WTC11 (cell line): ENCODE measurements around the gene DENND1B. TPM values are rescaled to one million over a fixed set of nuclear protein-coding genes. Genes with fewer than 3 reads are reported as not detected.

Experiments
- ATAC-seq: fragments of 200-7000 bp; cut with Tn5 transposase; 2 replicates; pipeline ENCODE4 v1.10.0; 2021; ENCODE audit warnings: mild to moderate bottlenecking, moderate library complexity
- CTCF ChIA-PET: fragments of 300-600 bp; sonication (Branson Sonifier 250); formaldehyde crosslinking; loops from one replicate; lab custom pipeline; 2021; ENCODE audit warnings: antibody characterized with exemption; lab: Charles Lee
- POLR2A ChIA-PET: fragments of 350-600 bp; sonication (Branson Sonifier 250); formaldehyde crosslinking; loops from one replicate; lab custom pipeline; 2021; ENCODE audit warnings: antibody characterized with exemption; lab: Charles Lee
- DNase-seq: peaks from one replicate; pipeline ENCODE4 v3.0.0; 2021; ENCODE audit warnings: low spot score
- H3K27ac Mint-ChIP-seq: 2 replicates; pipeline ENCODE4 v1.8.0; 2021; ENCODE audit warnings: mixed read lengths
- H3K27me3 Mint-ChIP-seq: 2 replicates; pipeline ENCODE4 v1.8.0; 2021; ENCODE audit warnings: low read depth, mild to moderate bottlenecking, moderate library complexity, mixed read lengths
- H3K36me3 Mint-ChIP-seq: 2 replicates; pipeline ENCODE4 v1.8.0; 2021; ENCODE audit warnings: mixed read lengths
- H3K4me1 Mint-ChIP-seq: 2 replicates; pipeline ENCODE4 v1.8.0; 2022; ENCODE audit warnings: mixed read lengths
- H3K4me3 Mint-ChIP-seq: 2 replicates; pipeline ENCODE4 v1.8.0; 2021; ENCODE audit warnings: mild to moderate bottlenecking, moderate library complexity, mixed read lengths
- H3K9me3 Mint-ChIP-seq: 2 replicates; pipeline ENCODE4 v1.8.0; 2021; ENCODE audit warnings: mixed read lengths
- AFF4 ChIP-seq: sonication (generic); formaldehyde crosslinking; IDR thresholded peaks from 2 replicates; pipeline ENCODE4 v1.8.1; 2023; ENCODE audit warnings: mild to moderate bottlenecking, missing genetic modification reagents, borderline replicate concordance
- ATF2 ChIP-seq: sonication (generic); formaldehyde crosslinking; IDR thresholded peaks from 2 replicates; pipeline ENCODE4 v1.8.1; 2022; ENCODE audit warnings: low read depth, missing genetic modification reagents, borderline replicate concordance
- CBFB ChIP-seq: sonication (generic); formaldehyde crosslinking; IDR thresholded peaks from 2 replicates; pipeline ENCODE4 v1.8.1; 2022; ENCODE audit warnings: mild to moderate bottlenecking, low read depth, missing genetic modification reagents
- EMX1 ChIP-seq: fragments of 250-450 bp; sonication (Bioruptor Pico); IDR thresholded peaks from 2 replicates; pipeline ENCODE4 v1.8.0; 2021; ENCODE audit warnings: mild to moderate bottlenecking
- ETV6 ChIP-seq: sonication (generic); formaldehyde crosslinking; IDR thresholded peaks from 2 replicates; pipeline ENCODE4 v1.8.1; 2022; ENCODE audit warnings: mild to moderate bottlenecking, missing genetic modification reagents
- FOXP1 ChIP-seq: sonication (generic); formaldehyde crosslinking; IDR thresholded peaks from 2 replicates; pipeline ENCODE4 v1.8.0; 2022; ENCODE audit warnings: missing genetic modification reagents, mild to moderate bottlenecking, moderate library complexity, borderline replicate concordance
- HMGA2 ChIP-seq: fragments of 250-450 bp; sonication (Bioruptor Pico); IDR thresholded peaks from 2 replicates; pipeline ENCODE4 v1.4.0; 2021; ENCODE audit warnings: mild to moderate bottlenecking, moderate library complexity
- IRF2 ChIP-seq: sonication (generic); formaldehyde crosslinking; IDR thresholded peaks from 2 replicates; pipeline ENCODE4 v1.8.0; 2022; ENCODE audit warnings: low read depth, missing genetic modification reagents, borderline replicate concordance
- MYBL2 ChIP-seq: sonication (generic); formaldehyde crosslinking; IDR thresholded peaks from 2 replicates; pipeline ENCODE4 v1.8.1; 2023; ENCODE audit warnings: mild to moderate bottlenecking, moderate library complexity, missing genetic modification reagents
- SMAD4 ChIP-seq: sonication (generic); formaldehyde crosslinking; IDR thresholded peaks from 2 replicates; pipeline ENCODE4 v1.8.0; 2022; ENCODE audit warnings: mild to moderate bottlenecking, missing genetic modification reagents
- TEAD4 ChIP-seq: sonication (generic); formaldehyde crosslinking; IDR thresholded peaks from 2 replicates; pipeline ENCODE4 v1.8.0; 2022; ENCODE audit warnings: mild to moderate bottlenecking, missing genetic modification reagents
- ZBTB21 ChIP-seq: sonication (generic); formaldehyde crosslinking; IDR thresholded peaks from 2 replicates; pipeline ENCODE4 v1.8.1; 2023; ENCODE audit warnings: mild to moderate bottlenecking, missing genetic modification reagents, borderline replicate concordance
- ZBTB43 ChIP-seq: sonication (generic); formaldehyde crosslinking; IDR thresholded peaks from 2 replicates; pipeline ENCODE4 v1.8.1; 2023; ENCODE audit warnings: mild to moderate bottlenecking, missing genetic modification reagents
- ZNF138 ChIP-seq: sonication (generic); formaldehyde crosslinking; conservative IDR thresholded peaks from 2 replicates; pipeline ENCODE4 v1.8.1; 2022; ENCODE audit warnings: mild to moderate bottlenecking, moderate library complexity, missing genetic modification reagents
- ZNF263 ChIP-seq: sonication (generic); formaldehyde crosslinking; IDR thresholded peaks from 2 replicates; pipeline ENCODE4 v1.8.1; 2022; ENCODE audit warnings: low read depth, mild to moderate bottlenecking, moderate library complexity, missing genetic modification reagents
- ZNF671 ChIP-seq: fragments of 250-450 bp; sonication (Bioruptor Pico); IDR thresholded peaks from 2 replicates; pipeline ENCODE4 v1.8.0; 2021; ENCODE audit warnings: mild to moderate bottlenecking
- total RNA-seq: library from RNA; stranded (reverse); gene quantifications from 3 replicates; pipeline ENCODE4 v1.2.3, GENCODE V29; 2021
- TF ChIP-seq, protein P1 (sequence below): sonication (generic); formaldehyde crosslinking; IDR thresholded peaks from 2 replicates; pipeline ENCODE4 v1.8.1; 2023; ENCODE audit warnings: mild to moderate bottlenecking, missing genetic modification reagents, moderate library complexity
- TF ChIP-seq, protein P2 (sequence below): fragments of 250-450 bp; sonication (Bioruptor Pico); IDR thresholded peaks from 2 replicates; pipeline ENCODE4 v1.9.0; 2021; ENCODE audit warnings: mild to moderate bottlenecking
- TF ChIP-seq, protein P3 (sequence below): fragments of 250-450 bp; sonication (Bioruptor Pico); IDR thresholded peaks from 2 replicates; pipeline ENCODE4 v1.9.0; 2021; ENCODE audit warnings: moderate library complexity, mild to moderate bottlenecking, inconsistent platforms, borderline replicate concordance
- TF ChIP-seq, protein P4 (sequence below): sonication (generic); formaldehyde crosslinking; IDR thresholded peaks from 2 replicates; pipeline ENCODE4 v1.8.1; 2023; ENCODE audit warnings: mild to moderate bottlenecking, missing genetic modification reagents, moderate library complexity
- TF ChIP-seq, protein P5 (sequence below): sonication (generic); formaldehyde crosslinking; IDR thresholded peaks from 2 replicates; pipeline ENCODE4 v1.8.1; 2022; ENCODE audit warnings: missing genetic modification reagents, borderline replicate concordance

DENND1B gene
- total RNA-seq, 1 experiment from 2014 or later = 4.3 TPM

DNA sequence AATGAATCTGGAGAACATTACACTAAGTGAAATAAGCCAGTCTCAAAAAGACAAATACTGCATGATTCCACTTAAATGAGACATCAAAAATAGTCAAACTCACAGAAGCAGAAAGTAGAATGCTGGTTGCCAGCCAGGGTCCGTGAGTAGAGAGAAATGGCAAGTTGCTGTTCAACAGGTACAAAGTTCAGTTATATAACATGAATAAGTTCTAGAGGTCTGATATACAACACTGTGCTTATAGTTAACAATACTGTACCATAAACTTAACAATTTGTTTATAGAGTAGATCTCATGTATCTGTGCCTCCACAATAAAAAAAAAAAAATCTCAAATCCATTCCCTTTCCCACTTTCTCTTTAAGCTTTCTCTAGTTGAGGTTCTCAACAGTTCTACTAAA is 83.5 kb downstream of the DENND1B start:
- peaks cover 12% of the 10 kb centered on the region for H3K36me3 Mint-ChIP-seq
- no peak for DNase-seq
- H3K4me1 Mint-ChIP-seq = peaks cover 3% of the 10 kb centered on the region
- TF ChIP-seq FOXP1 (no peak), ZNF138 (CRISPR knock-in tag) (no peak), TEAD4 (CRISPR knock-in tag) (no peak), SMAD4 (CRISPR knock-in tag) (no peak), ZNF671 (no peak), ATF2 (no peak), HMGA2 (CRISPR knock-in tag) (no peak), MYBL2 (no peak), ZNF263 (CRISPR knock-in tag) (no peak)
- TF ChIP-seq, protein P1, sequence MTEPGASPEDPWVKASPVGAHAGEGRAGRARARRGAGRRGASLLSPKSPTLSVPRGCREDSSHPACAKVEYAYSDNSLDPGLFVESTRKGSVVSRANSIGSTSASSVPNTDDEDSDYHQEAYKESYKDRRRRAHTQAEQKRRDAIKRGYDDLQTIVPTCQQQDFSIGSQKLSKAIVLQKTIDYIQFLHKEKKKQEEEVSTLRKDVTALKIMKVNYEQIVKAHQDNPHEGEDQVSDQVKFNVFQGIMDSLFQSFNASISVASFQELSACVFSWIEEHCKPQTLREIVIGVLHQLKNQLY = no peak
- TF ChIP-seq, protein P2, sequence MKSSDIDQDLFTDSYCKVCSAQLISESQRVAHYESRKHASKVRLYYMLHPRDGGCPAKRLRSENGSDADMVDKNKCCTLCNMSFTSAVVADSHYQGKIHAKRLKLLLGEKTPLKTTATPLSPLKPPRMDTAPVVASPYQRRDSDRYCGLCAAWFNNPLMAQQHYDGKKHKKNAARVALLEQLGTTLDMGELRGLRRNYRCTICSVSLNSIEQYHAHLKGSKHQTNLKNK (CRISPR knock-in tag) = no peak
- no peak overlapping the region for H3K4me3 Mint-ChIP-seq
- H3K27me3 Mint-ChIP-seq = no peaks in the 10 kb centered on the region
- no peak for ATAC-seq
- peaks cover 15% of the 10 kb centered on the region for H3K9me3 Mint-ChIP-seq
- ChIA-PET POLR2A (no interaction called here), CTCF (interaction anchor here (1.5 kb wide), 1 partner anchor 224 kb away, joined by 4 read pairs; no protein-coding TSS in a partner anchor)
- H3K27ac Mint-ChIP-seq = no peak overlapping the region

GRCh38 chr1:197690074-197690473 is 85.2 kb downstream of the DENND1B start:
- peaks cover 12% of the 10 kb centered on the region for H3K4me1 Mint-ChIP-seq
- H3K4me3 Mint-ChIP-seq = no peak overlapping the region
- ATAC-seq (no peak), DNase-seq (no peak)
- peaks cover 15% of the 10 kb centered on the region for H3K9me3 Mint-ChIP-seq
- POLR2A ChIA-PET = no interaction called here
- H3K36me3 Mint-ChIP-seq = peaks cover 12% of the 10 kb centered on the region
- no peaks in the 10 kb centered on the region for H3K27me3 Mint-ChIP-seq
- no peak for TF ChIP-seq ETV6 (CRISPR knock-in tag)
- TF ChIP-seq ZBTB43 (CRISPR knock-in tag) = no peak
- TF ChIP-seq ZBTB21 = no peak
- no peak for TF ChIP-seq ZNF138 (CRISPR knock-in tag)
- TF ChIP-seq SMAD4 (CRISPR knock-in tag) = no peak
- TF ChIP-seq, all 79 proteins: peak for 0
- CTCF ChIA-PET = no interaction called here
- no peak overlapping the region for H3K27ac Mint-ChIP-seq

DNA sequence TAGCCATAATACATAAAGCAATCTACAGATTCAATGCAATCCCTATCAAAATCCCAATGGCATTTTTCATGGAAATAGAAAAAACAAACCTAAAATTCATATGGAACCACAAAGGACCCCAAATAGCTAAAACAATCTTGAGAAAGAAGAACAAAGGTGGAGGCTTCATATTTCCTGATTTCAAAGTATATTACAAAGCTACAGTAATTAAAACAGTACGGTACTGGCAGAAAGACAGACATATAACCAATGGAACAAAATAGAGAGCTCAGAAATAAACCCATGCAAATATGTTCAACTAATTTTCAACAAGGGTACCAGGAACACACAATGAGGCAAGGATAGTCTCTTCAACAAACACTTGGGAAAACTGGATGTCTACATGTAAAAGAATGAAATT is 87.0 kb downstream of the DENND1B start:
- H3K4me3 Mint-ChIP-seq = no peak overlapping the region
- DNase-seq (no peak), ATAC-seq (no peak)
- H3K36me3 Mint-ChIP-seq = peaks cover 12% of the 10 kb centered on the region
- ChIA-PET CTCF (no interaction called here), POLR2A (no interaction called here)
- H3K27ac Mint-ChIP-seq = no peak overlapping the region
- no peaks in the 10 kb centered on the region for H3K27me3 Mint-ChIP-seq
- peaks cover 15% of the 10 kb centered on the region for H3K9me3 Mint-ChIP-seq
- H3K4me1 Mint-ChIP-seq = peaks cover 9% of the 10 kb centered on the region
- TF ChIP-seq HMGA2 (CRISPR knock-in tag) (no peak), IRF2 (CRISPR knock-in tag) (no peak), ZNF671 (no peak), EMX1 (CRISPR knock-in tag) (no peak), CBFB (CRISPR knock-in tag) (no peak), AFF4 (CRISPR knock-in tag) (no peak)
- TF ChIP-seq, protein P3, sequence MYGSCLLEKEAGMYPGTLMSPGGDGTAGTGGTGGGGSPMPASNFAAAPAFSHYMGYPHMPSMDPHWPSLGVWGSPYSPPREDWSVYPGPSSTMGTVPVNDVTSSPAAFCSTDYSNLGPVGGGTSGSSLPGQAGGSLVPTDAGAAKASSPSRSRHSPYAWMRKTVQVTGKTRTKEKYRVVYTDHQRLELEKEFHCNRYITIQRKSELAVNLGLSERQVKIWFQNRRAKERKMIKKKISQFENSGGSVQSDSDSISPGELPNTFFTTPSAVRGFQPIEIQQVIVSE = no peak
- TF ChIP-seq, protein P4, sequence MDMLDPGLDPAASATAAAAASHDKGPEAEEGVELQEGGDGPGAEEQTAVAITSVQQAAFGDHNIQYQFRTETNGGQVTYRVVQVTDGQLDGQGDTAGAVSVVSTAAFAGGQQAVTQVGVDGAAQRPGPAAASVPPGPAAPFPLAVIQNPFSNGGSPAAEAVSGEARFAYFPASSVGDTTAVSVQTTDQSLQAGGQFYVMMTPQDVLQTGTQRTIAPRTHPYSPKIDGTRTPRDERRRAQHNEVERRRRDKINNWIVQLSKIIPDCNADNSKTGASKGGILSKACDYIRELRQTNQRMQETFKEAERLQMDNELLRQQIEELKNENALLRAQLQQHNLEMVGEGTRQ (CRISPR knock-in tag) = no peak
- TF ChIP-seq, protein P5, sequence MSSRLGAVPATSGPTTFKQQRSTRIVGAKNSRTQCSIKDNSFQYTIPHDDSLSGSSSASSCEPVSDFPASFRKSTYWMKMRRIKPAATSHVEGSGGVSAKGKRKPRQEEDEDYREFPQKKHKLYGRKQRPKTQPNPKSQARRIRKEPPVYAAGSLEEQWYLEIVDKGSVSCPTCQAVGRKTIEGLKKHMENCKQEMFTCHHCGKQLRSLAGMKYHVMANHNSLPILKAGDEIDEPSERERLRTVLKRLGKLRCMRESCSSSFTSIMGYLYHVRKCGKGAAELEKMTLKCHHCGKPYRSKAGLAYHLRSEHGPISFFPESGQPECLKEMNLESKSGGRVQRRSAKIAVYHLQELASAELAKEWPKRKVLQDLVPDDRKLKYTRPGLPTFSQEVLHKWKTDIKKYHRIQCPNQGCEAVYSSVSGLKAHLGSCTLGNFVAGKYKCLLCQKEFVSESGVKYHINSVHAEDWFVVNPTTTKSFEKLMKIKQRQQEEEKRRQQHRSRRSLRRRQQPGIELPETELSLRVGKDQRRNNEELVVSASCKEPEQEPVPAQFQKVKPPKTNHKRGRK (CRISPR knock-in tag) = no peak
